IPS DF 6.9 (cell line): ENCODE measurements around the gene ANKRD11.
"Not testable (repeated sequence)": the region's sequence is repeated elsewhere in the genome, so short reads cannot be mapped to it uniquely, and the experiment has no call there.

Experiments
- DNase-seq: peaks from one replicate; pipeline ENCODE4 v3.0.0-alpha.2; 2013; ENCODE audit warnings: low read depth, low spot score
- H3K27ac ChIP-seq: one replicate; pipeline ENCODE4 v1.5.1; 2013; ENCODE audit warnings: low read length, control low read depth
- H3K27me3 ChIP-seq: 2 replicates; pipeline ENCODE4 v1.6.1; 2013; ENCODE audit warnings: mild to moderate bottlenecking, low read length; ENCODE audit not compliant: control insufficient read depth, insufficient read depth
- H3K36me3 ChIP-seq: 2 replicates; pipeline ENCODE4 v1.6.1; 2013; ENCODE audit warnings: low read length; ENCODE audit not compliant: control insufficient read depth, insufficient read depth
- H3K4me1 ChIP-seq: 2 replicates; pipeline ENCODE4 v1.6.1; 2013; ENCODE audit warnings: low read length; ENCODE audit not compliant: control insufficient read depth, insufficient read depth
- H3K4me3 ChIP-seq: 2 replicates; pipeline ENCODE4 v1.5.1; 2013; ENCODE audit warnings: mild to moderate bottlenecking, low read length
- H3K9me3 ChIP-seq: 2 replicates; pipeline ENCODE4 v1.6.1; 2013; ENCODE audit warnings: low read length, inconsistent platforms; ENCODE audit not compliant: control insufficient read depth, insufficient read depth
- WGBS: extraction: QIAGEN DNeasy Blood & Tissue Kit; methylation state at CpG from one replicate; pipeline ENCODE4 v1.1.7; 2013; ENCODE audit warnings: mixed read lengths, missing lambda C conversion rate; ENCODE audit not compliant: insufficient read length, insufficient coverage; 5-methylcytosine and 5-hydroxymethylcytosine counted together

Gene ANKRD11

GRCh38 chr16:89304181-89304851 is 186.0 kb downstream of the ANKRD11 start:
- no peaks in the 10 kb centered on the region; the same call in 1 of the 2 replicates for H3K4me1 ChIP-seq
- WGBS = no CpG with 5 or more reads among the region's 16 CpGs
- peaks cover 4% of the 10 kb centered on the region for H3K36me3 ChIP-seq

DNA sequence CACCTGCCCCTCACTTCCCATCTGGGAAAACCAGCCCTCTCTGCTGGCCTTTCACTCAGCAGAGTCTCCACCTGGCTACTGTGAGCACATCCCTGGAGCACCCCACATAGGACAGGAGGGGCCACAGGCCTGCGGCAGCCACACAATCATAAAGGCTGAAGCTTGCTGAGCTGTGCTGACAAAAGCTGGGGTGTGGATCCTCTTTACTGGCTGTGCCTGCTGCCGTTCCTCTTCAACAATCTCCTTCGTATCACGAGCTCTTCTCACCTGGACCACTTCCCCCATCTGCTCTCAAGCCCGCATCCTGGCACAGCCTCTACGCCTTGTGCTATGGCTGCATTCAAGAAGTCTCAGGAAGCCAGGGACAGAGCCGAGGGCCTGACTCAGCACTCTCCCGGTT is 186.7 kb downstream of the ANKRD11 start:
- H3K4me3 ChIP-seq = no peak overlapping the region
- no CpG with 5 or more reads among the region's 8 CpGs for WGBS
- DNase-seq = no peak
- no peaks in the 10 kb centered on the region; the same call in 1 of the 2 replicates for H3K4me1 ChIP-seq
- H3K36me3 ChIP-seq = peaks cover 4% of the 10 kb centered on the region
- no peak overlapping the region for H3K27ac ChIP-seq
- H3K27me3 ChIP-seq = no peaks in the 10 kb centered on the region
- no peaks in the 10 kb centered on the region for H3K9me3 ChIP-seq

More at GRCh38 chr16:89304181-89304851, 186.0 kb downstream of the ANKRD11 start:
- Histone ChIP-seq H3K4me3 (no peak overlapping the region), H3K9me3 (no peaks in the 10 kb centered on the region), H3K27ac (no peak overlapping the region), H3K27me3 (no peaks in the 10 kb centered on the region)
- no peak for DNase-seq

DNA sequence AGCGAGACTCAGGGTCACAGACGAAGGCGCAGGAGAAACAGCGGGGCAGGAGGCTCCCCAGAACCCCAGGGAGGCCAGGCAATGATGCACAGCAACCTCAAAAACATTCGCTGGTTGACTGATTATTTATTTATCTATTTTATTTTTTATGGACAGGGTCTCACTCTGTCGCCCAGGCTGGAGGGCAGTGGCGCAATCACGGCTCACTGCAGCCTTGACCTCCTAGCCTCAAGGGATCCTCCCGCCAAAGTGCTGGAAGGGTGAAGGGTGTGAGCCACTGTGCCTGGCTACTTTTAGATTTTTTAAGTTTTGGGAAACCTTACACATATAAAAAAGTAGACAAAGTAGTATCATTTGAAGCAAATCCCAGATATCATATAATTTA is 189.4 kb downstream of the ANKRD11 start:
- H3K9me3 ChIP-seq = no peaks in the 10 kb centered on the region
- no peaks in the 10 kb centered on the region for H3K27me3 ChIP-seq
- peaks cover 4% of the 10 kb centered on the region for H3K36me3 ChIP-seq
- H3K4me1 ChIP-seq = peaks cover 2% of the 10 kb centered on the region; the same call in 1 of the 2 replicates
- no CpG with 5 or more reads among the region's 9 CpGs for WGBS
- no peak overlapping the region for H3K4me3 ChIP-seq
- DNase-seq = no peak
- H3K27ac ChIP-seq = no peak overlapping the region

DNA sequence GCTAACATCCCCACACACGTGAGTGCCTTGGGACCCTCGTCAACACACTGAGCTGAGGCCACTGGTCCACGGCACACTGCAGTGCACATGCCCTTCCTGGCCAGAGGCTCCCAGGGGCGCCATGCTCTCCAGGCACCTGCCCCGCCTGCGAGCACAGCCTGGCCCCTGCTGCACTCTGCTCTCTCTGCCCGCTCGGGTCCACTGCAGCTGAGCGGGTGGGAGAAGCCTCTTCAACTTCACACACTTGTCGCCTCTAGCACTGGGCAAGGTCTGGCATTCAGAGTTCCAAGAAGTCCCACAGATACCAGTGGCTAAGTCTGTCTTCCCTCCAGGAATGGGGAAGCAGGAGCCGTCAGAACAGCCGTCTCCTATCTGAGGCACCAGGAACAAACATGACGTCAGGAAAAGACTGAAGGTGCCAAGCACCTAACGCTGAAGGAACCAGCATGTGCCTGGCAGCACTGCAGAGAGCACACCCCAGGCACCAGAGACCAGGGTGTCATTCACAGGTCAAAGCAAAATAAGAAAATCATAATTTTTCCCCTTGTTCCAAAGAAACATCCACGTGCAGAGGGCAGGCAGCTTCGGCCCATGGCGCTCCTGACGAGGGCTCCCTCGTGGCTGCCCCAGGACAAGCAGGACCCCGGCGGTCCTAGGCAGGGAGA is 189.9 kb downstream of the ANKRD11 start:
- H3K27me3 ChIP-seq = no peaks in the 10 kb centered on the region
- WGBS = no CpG with 5 or more reads among the region's 21 CpGs
- H3K27ac ChIP-seq = no peak overlapping the region
- H3K4me1 ChIP-seq = peaks cover 3% of the 10 kb centered on the region; the same call in 1 of the 2 replicates
- DNase-seq = no peak
- peaks cover 4% of the 10 kb centered on the region for H3K36me3 ChIP-seq
- no peaks in the 10 kb centered on the region for H3K9me3 ChIP-seq
- no peak overlapping the region for H3K4me3 ChIP-seq

- no CpG with 5 or more reads among the region's 10 CpGs for WGBS
- not testable (repeated sequence) for H3K4me1 ChIP-seq, DNase-seq, H3K27ac ChIP-seq, H3K27me3 ChIP-seq, H3K9me3 ChIP-seq, H3K36me3 ChIP-seq, H3K4me3 ChIP-seq
These were observed 190.8 kb downstream of the ANKRD11 start for GRCh38 chr16:89299357-89300111.

- Histone ChIP-seq H3K36me3 (no peaks in the 10 kb centered on the region; the same call in 1 of the 2 replicates), H3K9me3 (no peaks in the 10 kb centered on the region), H3K4me1 (peaks cover 13% of the 10 kb centered on the region), H3K4me3 (no peak overlapping the region), H3K27ac (no peak overlapping the region), H3K27me3 (no peaks in the 10 kb centered on the region)
- no CpG with 5 or more reads among the region's 17 CpGs for WGBS
- no peak for DNase-seq
These were observed 191.6 kb downstream of the ANKRD11 start for GRCh38 chr16:89298623-89299225.

GRCh38 chr16:89297910-89298545 is 192.3 kb downstream of the ANKRD11 start:
- H3K27ac ChIP-seq = no peak overlapping the region
- no peaks in the 10 kb centered on the region; the same call in 1 of the 2 replicates for H3K36me3 ChIP-seq
- H3K4me1 ChIP-seq = peaks cover 13% of the 10 kb centered on the region
- no peaks in the 10 kb centered on the region for H3K9me3 ChIP-seq
- no peak overlapping the region for H3K4me3 ChIP-seq
- no peaks in the 10 kb centered on the region for H3K27me3 ChIP-seq
- WGBS = no CpG with 5 or more reads among the region's 17 CpGs
- DNase-seq = no peak

GRCh38 chr16:89297156-89297874 is 193.0 kb downstream of the ANKRD11 start:
- no CpG with 5 or more reads among the region's 27 CpGs for WGBS
- Histone ChIP-seq H3K36me3 (no peaks in the 10 kb centered on the region; the same call in 1 of the 2 replicates), H3K9me3 (no peaks in the 10 kb centered on the region), H3K27me3 (no peaks in the 10 kb centered on the region), H3K4me3 (no peak overlapping the region), H3K4me1 (peaks cover 17% of the 10 kb centered on the region), H3K27ac (no peak overlapping the region)
- DNase-seq = no peak

- no peak for DNase-seq
- WGBS = no CpG with 5 or more reads among the region's 6 CpGs
- H3K36me3 ChIP-seq = no peaks in the 10 kb centered on the region; the same call in 1 of the 2 replicates
- no peak overlapping the region for H3K27ac ChIP-seq
- peaks cover 25% of the 10 kb centered on the region for H3K4me1 ChIP-seq
- H3K4me3 ChIP-seq = no peak overlapping the region
- no peaks in the 10 kb centered on the region for H3K9me3 ChIP-seq
- H3K27me3 ChIP-seq = no peaks in the 10 kb centered on the region
These were observed 194.4 kb downstream of the ANKRD11 start for GRCh38 chr16:89295915-89296314.
